Loucy (cell line): ENCODE measurements around the gene POLA2.

ENCODE experiments used
- EZH2phosphoT487 ChIP-seq: fragments of 200-600 bp; IDR thresholded peaks from 2 replicates; pipeline ENCODE4 v1.6.1; 2018; ENCODE audit warnings: antibody characterized with exemption, mild to moderate bottlenecking, moderate library complexity, borderline replicate concordance
- TF ChIP-seq, protein P1 (sequence below): fragments of 200-600 bp; sonication (generic); conservative IDR thresholded peaks from 2 replicates; pipeline ENCODE4 v1.5.1; 2014; ENCODE audit warnings: mild to moderate bottlenecking, antibody characterized with exemption, low read length

- no peak for TF ChIP-seq EZH2phosphoT487
- TF ChIP-seq, protein P1, sequence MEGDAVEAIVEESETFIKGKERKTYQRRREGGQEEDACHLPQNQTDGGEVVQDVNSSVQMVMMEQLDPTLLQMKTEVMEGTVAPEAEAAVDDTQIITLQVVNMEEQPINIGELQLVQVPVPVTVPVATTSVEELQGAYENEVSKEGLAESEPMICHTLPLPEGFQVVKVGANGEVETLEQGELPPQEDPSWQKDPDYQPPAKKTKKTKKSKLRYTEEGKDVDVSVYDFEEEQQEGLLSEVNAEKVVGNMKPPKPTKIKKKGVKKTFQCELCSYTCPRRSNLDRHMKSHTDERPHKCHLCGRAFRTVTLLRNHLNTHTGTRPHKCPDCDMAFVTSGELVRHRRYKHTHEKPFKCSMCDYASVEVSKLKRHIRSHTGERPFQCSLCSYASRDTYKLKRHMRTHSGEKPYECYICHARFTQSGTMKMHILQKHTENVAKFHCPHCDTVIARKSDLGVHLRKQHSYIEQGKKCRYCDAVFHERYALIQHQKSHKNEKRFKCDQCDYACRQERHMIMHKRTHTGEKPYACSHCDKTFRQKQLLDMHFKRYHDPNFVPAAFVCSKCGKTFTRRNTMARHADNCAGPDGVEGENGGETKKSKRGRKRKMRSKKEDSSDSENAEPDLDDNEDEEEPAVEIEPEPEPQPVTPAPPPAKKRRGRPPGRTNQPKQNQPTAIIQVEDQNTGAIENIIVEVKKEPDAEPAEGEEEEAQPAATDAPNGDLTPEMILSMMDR, result no peak
Observed at GRCh38 chr11:65224930-65225278, 36.9 kb upstream of the POLA2 start.
